G401.6 (cell line): ENCODE data around the gene ABCG1.

Experiments used
- FAIRE-seq: peaks from 2 replicates; lab custom pipeline; 2012; peaks lifted over from hg19 to GRCh38; lab: Jason Lieb, UNC

ABCG1 gene

GRCh38 chr21:42272109-42272962 lies 53.4 kb downstream of the ABCG1 start:
- no peak for FAIRE-seq

GRCh38 chr21:42272984-42273600 lies 54.2 kb downstream of the ABCG1 start:
- FAIRE-seq, result no peak

- FAIRE-seq, result no peak
Measured at GRCh38 chr21:42276076-42276475, 57.1 kb downstream of the ABCG1 start.

GRCh38 chr21:42276526-42277154 lies 57.7 kb downstream of the ABCG1 start:
- no peak for FAIRE-seq

- FAIRE-seq, result no peak
Measured at GRCh38 chr21:42277593-42277992, 58.7 kb downstream of the ABCG1 start.

- FAIRE-seq, result no peak
Measured at GRCh38 chr21:42278451-42279149, 59.7 kb downstream of the ABCG1 start.

- no peak for FAIRE-seq
Measured at GRCh38 chr21:42279341-42279871, 60.5 kb downstream of the ABCG1 start.

- no peak for FAIRE-seq
Measured at GRCh38 chr21:42279888-42280287, 60.9 kb downstream of the ABCG1 start.

- no peak for FAIRE-seq
Measured at GRCh38 chr21:42280356-42281180, 61.6 kb downstream of the ABCG1 start.

- no peak for FAIRE-seq
Measured at GRCh38 chr21:42281181-42281680, 62.3 kb downstream of the ABCG1 start.

- FAIRE-seq, result no peak
Measured at GRCh38 chr21:42282021-42282420, 63.1 kb downstream of the ABCG1 start.

- no peak for FAIRE-seq
Measured at GRCh38 chr21:42282715-42283114, 63.8 kb downstream of the ABCG1 start.

- no peak for FAIRE-seq
Measured at GRCh38 chr21:42285569-42286245, 66.8 kb downstream of the ABCG1 start.

- no peak for FAIRE-seq
Measured at GRCh38 chr21:42286416-42286815, 67.5 kb downstream of the ABCG1 start.

- no peak for FAIRE-seq
Measured at GRCh38 chr21:42287193-42288083, 68.5 kb downstream of the ABCG1 start.

- FAIRE-seq, result no peak
Measured at GRCh38 chr21:42288962-42289361, 70.0 kb downstream of the ABCG1 start.

GRCh38 chr21:42289926-42290325 lies 71.0 kb downstream of the ABCG1 start:
- FAIRE-seq, result no peak

- no peak for FAIRE-seq
Measured at GRCh38 chr21:42290505-42290904, 71.6 kb downstream of the ABCG1 start.

GRCh38 chr21:42291003-42291750 lies 72.2 kb downstream of the ABCG1 start:
- no peak for FAIRE-seq
